Stimulated activated CD8-positive, alpha-beta memory T cell treated with anti-CD3 and anti-CD28 coated beads, Interleukin-7, amount 100 ng/mL, for 48 hours (primary cell): ENCODE results near the gene CALCA.

Experiments
- DNase-seq, 2 donors: peaks; one replicate each; pipeline ENCODE4 v3.0.0-alpha.2; 2020; ENCODE audit warnings: low read depth in 1 of 2; ENCODE audit errors: extremely low read depth in 1 of 2

Gene CALCA

GRCh38 chr11:14949437-14950147 lies 22.6 kb downstream of the CALCA start:
- DNase-seq = no peak

GRCh38 chr11:14942745-14943144 lies 29.4 kb downstream of the CALCA start:
- no peak for DNase-seq

- no peak for DNase-seq
Observed at GRCh38 chr11:14938936-14939335, 33.2 kb downstream of the CALCA start.

GRCh38 chr11:14934641-14935351 lies 37.4 kb downstream of the CALCA start:
- DNase-seq = no peak

GRCh38 chr11:14932447-14932846 lies 39.7 kb downstream of the CALCA start:
- no peak for DNase-seq

GRCh38 chr11:14930369-14930768 lies 41.8 kb downstream of the CALCA start:
- no peak for DNase-seq

- no peak for DNase-seq
Observed at GRCh38 chr11:14927146-14927545, 45.0 kb downstream of the CALCA start.

GRCh38 chr11:14924318-14924717 lies 47.8 kb downstream of the CALCA start:
- DNase-seq = no peak
